C4-2B (cell line): ENCODE data around the gene PSTK.

Source experiments
- CTCF ChIP-seq: fragments of 450-650 bp; conservative IDR thresholded peaks from 2 replicates; pipeline ENCODE4 v1.5.1; 2017; ENCODE audit warnings: mild to moderate bottlenecking
- ZFX ChIP-seq: fragments of 450-650 bp; IDR thresholded peaks from 2 replicates; pipeline ENCODE4 v1.6.1; 2017

- no peak for TF ChIP-seq CTCF
- no peak for TF ChIP-seq ZFX
Observed at GRCh38 chr10:122995936-122996335, 15.7 kb downstream of the PSTK start.
